Naive B cell (primary cell): Measurements from ENCODE around the gene THOP1. TPM values are rescaled to one million over a fixed set of nuclear protein-coding genes. Genes with fewer than 3 reads are reported as not detected.

Source experiments
- ATAC-seq, 2 donors: fragments of 150-1000 bp; cut with Tn5 transposase; 2 replicates each; pipeline ENCODE4 v1.10.0; 2021; ENCODE audit warnings: low read depth in 2 of 2, mild to moderate bottlenecking in 2 of 2, moderate library complexity in 2 of 2
- DNase-seq: peaks from one replicate; pipeline ENCODE4 v3.0.0; 2022
- H3K27ac Mint-ChIP-seq, 6 donors: one replicate each; pipeline ENCODE4 v1.8.0; 2020 to 2022; ENCODE audit warnings: mild to moderate bottlenecking in 6 of 6, mixed read lengths in 6 of 6, moderate library complexity in 5 of 6, inconsistent platforms in 2 of 6
- H3K27me3 Mint-ChIP-seq, 3 donors: one replicate each; pipeline ENCODE4 v1.8.0; 2021 to 2022; ENCODE audit warnings: mixed read lengths in 3 of 3, mild to moderate bottlenecking in 1 of 3
- H3K36me3 Mint-ChIP-seq, 2 donors: one replicate each; pipeline ENCODE4 v1.8.0; 2020 to 2022; ENCODE audit warnings: mixed read lengths in 2 of 2, inconsistent platforms in 1 of 2, mild to moderate bottlenecking in 1 of 2
- H3K4me1 Mint-ChIP-seq, 3 donors: one replicate each; pipeline ENCODE4 v1.8.0; 2020 to 2022; ENCODE audit warnings: mixed read lengths in 3 of 3, inconsistent platforms in 1 of 3, mild to moderate bottlenecking in 1 of 3, moderate library complexity in 1 of 3
- H3K4me3 Mint-ChIP-seq, 8 donors: one replicate each; pipeline ENCODE4 v1.8.0; 2020 to 2022; ENCODE audit warnings: mild to moderate bottlenecking in 8 of 8, mixed read lengths in 8 of 8, moderate library complexity in 8 of 8, inconsistent platforms in 2 of 8
- H3K9me3 Mint-ChIP-seq, 7 donors: one replicate each; pipeline ENCODE4 v1.8.0; 2020 to 2022; ENCODE audit warnings: mixed read lengths in 7 of 7, mild to moderate bottlenecking in 5 of 7, inconsistent platforms in 2 of 7, moderate library complexity in 1 of 7
- polyA plus RNA-seq, 6 donors: library from polyadenylated mRNA; unstranded; fragments of 300-500 nt; fragmentation: Illumina TruSeq; gene quantifications; one replicate each; pipeline ENCODE4 v1.2.3, GENCODE V29; 2021; ENCODE audit warnings: low read depth in 6 of 6

The THOP1 gene
- polyA plus RNA-seq, 6 donors from 2014 or later = 22.4 to 42.2 (median 38.5) TPM

DNA sequence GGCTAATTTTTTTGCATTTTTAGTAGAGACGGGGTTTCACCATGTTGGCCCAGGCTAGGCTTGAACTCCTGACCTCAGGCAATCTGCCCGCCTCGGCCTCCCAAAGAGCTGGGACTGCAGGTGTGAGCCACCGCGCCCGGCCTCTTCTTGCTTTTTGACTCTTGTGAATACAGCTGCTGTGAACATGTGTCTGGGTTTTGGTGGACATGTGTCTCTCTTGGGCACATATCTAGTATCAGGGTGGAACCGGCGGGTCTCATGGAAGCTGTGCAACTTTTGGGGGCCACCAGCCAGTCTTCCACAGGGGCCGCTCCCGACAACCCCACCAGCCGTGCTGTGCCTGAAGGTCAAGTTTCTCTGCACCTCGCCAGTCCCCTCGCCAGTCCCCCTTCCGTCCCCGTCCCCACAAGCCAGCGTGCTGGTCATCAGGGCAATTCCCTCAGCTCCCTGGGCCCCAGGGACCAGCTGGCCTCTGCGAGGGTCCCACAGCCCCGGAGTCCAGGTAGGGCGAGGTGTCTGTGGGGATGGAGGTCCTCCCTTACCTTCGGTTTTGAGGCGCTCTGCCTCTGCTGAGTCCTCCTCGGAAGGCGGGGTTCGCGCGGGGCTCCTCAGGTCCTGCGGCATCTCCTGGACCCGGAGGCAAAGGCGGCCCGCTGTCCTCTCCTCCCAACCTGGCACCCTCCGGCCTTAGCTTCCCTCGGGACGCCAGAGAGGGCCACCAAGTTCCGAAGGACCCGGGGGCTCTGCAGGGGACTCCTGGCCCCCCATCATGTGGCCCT, 18.5 kb upstream of the THOP1 start:
- Mint-ChIP-seq H3K9me3 (no peaks in the 10 kb centered on the region), H3K4me3 (no peak overlapping the region), H3K27me3 (no peaks in the 10 kb centered on the region), H3K4me1 (peaks cover 0 to 8% (median 0%) of the 10 kb centered on the region in 3 donors), H3K27ac (peak overlapping the region in 1 of 6 donors; percentile 43), H3K36me3 (peaks cover 0 to 14% of the 10 kb centered on the region in 2 donors)
- DNase-seq (no peak), ATAC-seq (no peak)

GRCh38 chr19:2767688-2768087, 17.6 kb upstream of the THOP1 start:
- DNase-seq = no peak
- Mint-ChIP-seq H3K4me3 (no peak overlapping the region), H3K27ac (no peak overlapping the region), H3K9me3 (no peaks in the 10 kb centered on the region), H3K36me3 (peaks cover 0 to 7% of the 10 kb centered on the region in 2 donors), H3K4me1 (peaks cover 0 to 15% (median 4%) of the 10 kb centered on the region in 3 donors), H3K27me3 (no peaks in the 10 kb centered on the region)
- no peak for ATAC-seq

DNA sequence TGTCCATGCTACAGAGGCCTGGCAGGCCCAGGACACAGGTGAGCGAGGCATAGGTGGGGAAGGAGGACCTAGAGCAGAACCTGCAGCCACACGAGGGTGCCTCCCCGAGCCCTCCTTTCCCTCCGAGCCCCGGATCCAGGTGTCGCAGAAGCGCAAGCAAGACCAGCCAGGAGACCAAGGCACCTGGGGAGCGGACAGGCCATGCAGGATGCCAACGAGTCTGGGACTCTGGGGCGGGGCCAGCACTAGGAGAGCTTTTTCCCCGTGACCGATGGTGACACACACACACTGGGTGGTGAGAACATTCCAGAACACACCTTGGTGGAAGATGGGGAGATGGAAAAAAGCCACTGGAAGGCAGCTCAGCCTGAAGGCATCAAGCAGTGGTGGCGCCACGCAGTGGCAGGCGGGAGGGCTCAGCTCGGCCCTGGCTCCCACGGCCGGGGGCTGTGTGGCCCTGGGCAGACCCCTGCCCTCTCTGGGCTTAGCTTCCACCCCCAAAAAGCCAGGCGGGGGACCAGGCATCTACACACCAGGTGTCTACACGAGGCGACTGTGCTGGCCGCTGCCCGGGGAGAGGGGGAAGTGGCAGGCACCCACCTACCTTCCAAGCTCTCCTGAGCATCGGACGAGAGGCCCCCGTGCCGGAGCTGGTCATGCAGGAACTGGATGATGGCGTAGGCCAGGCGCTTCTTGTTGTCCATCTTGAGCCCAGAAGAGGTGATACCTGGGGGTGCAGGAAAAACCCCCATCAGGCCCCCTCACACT, 16.8 kb upstream of the THOP1 start:
- Mint-ChIP-seq H3K4me1 (peaks cover 0 to 15% (median 4%) of the 10 kb centered on the region in 3 donors), H3K27me3 (no peaks in the 10 kb centered on the region), H3K4me3 (no peak overlapping the region), H3K27ac (peak overlapping the region in 1 of 6 donors; percentile 83), H3K36me3 (peaks cover 0 to 7% of the 10 kb centered on the region in 2 donors), H3K9me3 (no peaks in the 10 kb centered on the region)
- no peak for DNase-seq
- no peak for ATAC-seq

DNA sequence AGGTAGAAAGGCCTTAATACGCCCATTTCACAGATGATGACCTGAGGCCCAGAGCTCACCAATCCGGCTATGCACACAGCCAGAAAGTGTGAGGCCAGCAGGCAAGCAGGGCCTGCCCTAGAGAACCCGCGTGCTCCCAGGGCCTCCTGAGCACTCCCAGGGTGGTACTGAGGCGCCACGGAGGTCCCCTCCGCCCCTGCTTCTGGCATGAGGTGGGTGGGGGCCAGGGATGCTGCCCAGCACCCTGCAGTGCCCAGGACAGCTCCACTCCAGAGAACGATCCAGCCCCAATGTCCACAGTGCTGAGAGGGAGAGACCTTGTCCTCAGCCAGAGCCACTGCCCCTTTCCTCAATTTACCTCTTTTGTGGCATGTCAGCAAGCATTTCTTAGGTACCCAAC, 16.1 kb upstream of the THOP1 start:
- peaks cover 0 to 16% (median 5%) of the 10 kb centered on the region in 3 donors for H3K4me1 Mint-ChIP-seq
- no peaks in the 10 kb centered on the region for H3K27me3 Mint-ChIP-seq
- no peak overlapping the region for H3K4me3 Mint-ChIP-seq
- peaks cover 0 to 7% of the 10 kb centered on the region in 2 donors for H3K36me3 Mint-ChIP-seq
- H3K9me3 Mint-ChIP-seq = no peaks in the 10 kb centered on the region
- ATAC-seq = no peak
- no peak for DNase-seq
- peak overlapping the region in 2 of 6 donors; percentile 39 to 80 for H3K27ac Mint-ChIP-seq

GRCh38 chr19:2770055-2771013, 15.0 kb upstream of the THOP1 start:
- Mint-ChIP-seq H3K9me3 (no peaks in the 10 kb centered on the region), H3K4me1 (peaks cover 10 to 26% (median 11%) of the 10 kb centered on the region in 3 donors), H3K27ac (peak overlapping the region in 3 of 6 donors; percentile 23 to 85 (median 33)), H3K27me3 (no peaks in the 10 kb centered on the region), H3K4me3 (no peak overlapping the region), H3K36me3 (peaks cover 0 to under 1% of the 10 kb centered on the region in 2 donors)
- ATAC-seq (no peak), DNase-seq (no peak)

DNA sequence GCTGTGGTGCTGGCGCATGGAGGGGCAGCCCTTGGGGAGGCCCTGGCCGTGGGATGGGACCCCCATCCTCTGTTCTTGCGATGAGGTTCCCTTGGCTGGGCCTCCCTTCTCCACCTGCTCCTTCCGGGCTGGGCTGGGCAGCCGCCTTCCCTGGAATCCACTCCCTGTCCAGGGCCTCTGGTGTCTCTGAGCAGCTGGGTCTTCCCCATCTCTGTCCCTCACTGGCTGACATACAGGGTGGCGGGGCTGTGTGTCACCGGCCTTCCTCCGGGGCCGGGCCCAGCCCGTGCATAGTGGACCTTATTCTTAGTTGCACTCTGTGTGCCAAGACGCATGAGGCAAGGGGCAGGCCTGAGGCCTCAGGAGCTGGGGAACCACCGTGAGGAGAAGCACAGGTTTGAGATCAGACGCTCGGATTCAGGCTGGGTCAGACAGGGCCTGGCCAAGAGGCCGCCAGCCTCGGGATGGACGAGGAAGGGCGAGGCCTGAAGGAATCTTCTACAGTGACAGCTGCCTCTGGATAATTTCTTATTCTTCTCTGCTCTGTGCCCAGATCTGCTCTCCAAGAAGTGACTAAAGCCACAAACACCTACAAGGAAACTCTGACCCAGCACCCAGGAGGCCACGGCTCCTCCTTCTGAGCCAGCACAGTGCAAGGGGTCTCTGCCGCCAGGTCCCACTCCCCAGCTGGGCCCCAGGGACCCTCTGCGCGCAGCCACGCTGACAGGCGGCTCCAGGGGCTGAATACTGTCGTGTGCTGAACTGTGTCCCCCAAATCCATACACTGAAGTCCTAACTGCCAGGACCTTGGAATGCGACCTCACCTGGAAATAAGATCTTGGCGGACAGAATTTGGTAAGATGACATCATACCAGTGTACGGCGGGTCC, 13.3 kb upstream of the THOP1 start:
- no peak for DNase-seq
- Mint-ChIP-seq H3K4me3 (no peak overlapping the region), H3K36me3 (no peaks in the 10 kb centered on the region), H3K4me1 (peaks cover 16 to 39% (median 26%) of the 10 kb centered on the region in 3 donors), H3K27ac (peak overlapping the region in 1 of 6 donors; percentile 72), H3K27me3 (no peaks in the 10 kb centered on the region), H3K9me3 (no peaks in the 10 kb centered on the region)
- no peak for ATAC-seq

- H3K4me3 Mint-ChIP-seq = peak overlapping the region in 1 of 8 donors; percentile 22
- H3K36me3 Mint-ChIP-seq = no peaks in the 10 kb centered on the region
- peak in 1 of 2 donors; percentile 59 for ATAC-seq
- H3K4me1 Mint-ChIP-seq = peaks cover 20 to 41% (median 29%) of the 10 kb centered on the region in 3 donors
- H3K27me3 Mint-ChIP-seq = no peaks in the 10 kb centered on the region
- no peaks in the 10 kb centered on the region for H3K9me3 Mint-ChIP-seq
- no peak for DNase-seq
- H3K27ac Mint-ChIP-seq = peak overlapping the region in 4 of 6 donors; percentile 10 to 94 (median 76)
Measured at GRCh38 chr19:2774083-2774679, 11.1 kb upstream of the THOP1 start.

- no peak for DNase-seq
- peak overlapping the region; percentile 94 to 99 (median 97) for H3K27ac Mint-ChIP-seq
- H3K4me3 Mint-ChIP-seq = peak overlapping the region; percentile 64 to 95 (median 74)
- no peak for ATAC-seq
- peaks cover 22 to 43% (median 32%) of the 10 kb centered on the region in 3 donors for H3K4me1 Mint-ChIP-seq
- H3K27me3 Mint-ChIP-seq = no peaks in the 10 kb centered on the region
- peaks cover 0 to 1% of the 10 kb centered on the region in 2 donors for H3K36me3 Mint-ChIP-seq
- H3K9me3 Mint-ChIP-seq = no peaks in the 10 kb centered on the region
Measured at GRCh38 chr19:2774953-2775555, 10.2 kb upstream of the THOP1 start.

GRCh38 chr19:2775556-2776430, 9.5 kb upstream of the THOP1 start:
- Mint-ChIP-seq H3K27me3 (no peaks in the 10 kb centered on the region), H3K4me1 (peaks cover 27 to 43% (median 39%) of the 10 kb centered on the region in 3 donors), H3K36me3 (peaks cover 0 to 5% of the 10 kb centered on the region in 2 donors), H3K4me3 (peak overlapping the region; percentile 64 to 95 (median 74)), H3K27ac (peak overlapping the region; percentile 94 to 99 (median 97)), H3K9me3 (no peaks in the 10 kb centered on the region)
- peak; percentile 40 for DNase-seq
- ATAC-seq = peak; percentile 66 to 89

DNA sequence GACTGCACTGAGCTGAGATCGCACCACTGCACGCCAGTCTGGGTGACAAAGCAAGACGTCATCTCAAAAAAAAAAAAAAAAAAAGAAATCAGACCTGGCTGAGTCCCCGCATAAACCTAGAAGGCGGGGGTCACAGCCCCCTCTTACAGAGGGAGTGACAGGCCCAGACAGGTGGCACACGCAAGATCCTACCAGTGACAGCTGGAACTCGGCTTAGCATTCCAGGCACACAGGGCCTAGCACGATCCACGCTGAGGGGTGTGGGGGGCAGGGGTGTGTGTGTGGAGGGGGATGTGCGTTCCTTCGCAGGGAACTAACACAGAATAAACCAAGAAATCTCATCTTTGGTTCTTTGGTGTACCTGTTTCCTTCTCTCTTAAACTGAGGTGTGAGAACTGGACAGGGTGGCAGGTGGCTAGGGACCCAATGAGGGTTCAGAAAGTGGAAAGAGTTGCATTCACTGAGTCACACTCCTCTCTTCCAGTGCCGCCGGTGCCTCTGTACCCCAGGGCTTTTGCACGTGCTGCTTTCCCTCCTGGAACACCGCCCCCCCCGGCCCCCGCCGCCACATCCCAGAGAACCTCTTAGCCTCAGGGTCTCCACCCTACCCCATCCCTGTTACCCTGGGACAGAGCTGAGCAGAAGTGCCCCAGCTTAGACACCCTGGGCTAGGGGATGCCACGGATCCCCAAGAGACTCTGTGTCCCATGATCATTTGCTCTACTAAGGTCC, 7.2 kb upstream of the THOP1 start:
- DNase-seq (no peak), ATAC-seq (no peak)
- Mint-ChIP-seq H3K27ac (peak overlapping the region in 2 of 6 donors; percentile 38 to 70), H3K9me3 (no peaks in the 10 kb centered on the region), H3K36me3 (peaks cover 0 to 5% of the 10 kb centered on the region in 2 donors), H3K27me3 (no peaks in the 10 kb centered on the region), H3K4me1 (peaks cover 23 to 57% (median 55%) of the 10 kb centered on the region in 3 donors), H3K4me3 (peak overlapping the region in 1 of 8 donors; percentile 24)
